Retina (tissue), 1 donor: Measurements from ENCODE around the gene GPR84.
A peak's percentile ranks its signal among the peaks of the same experiment; 100 is the strongest.

Experiments used
- DNase-seq: peaks from one replicate; pipeline ENCODE4 v3.0.0-alpha.2; 2016

The GPR84 gene

DNA sequence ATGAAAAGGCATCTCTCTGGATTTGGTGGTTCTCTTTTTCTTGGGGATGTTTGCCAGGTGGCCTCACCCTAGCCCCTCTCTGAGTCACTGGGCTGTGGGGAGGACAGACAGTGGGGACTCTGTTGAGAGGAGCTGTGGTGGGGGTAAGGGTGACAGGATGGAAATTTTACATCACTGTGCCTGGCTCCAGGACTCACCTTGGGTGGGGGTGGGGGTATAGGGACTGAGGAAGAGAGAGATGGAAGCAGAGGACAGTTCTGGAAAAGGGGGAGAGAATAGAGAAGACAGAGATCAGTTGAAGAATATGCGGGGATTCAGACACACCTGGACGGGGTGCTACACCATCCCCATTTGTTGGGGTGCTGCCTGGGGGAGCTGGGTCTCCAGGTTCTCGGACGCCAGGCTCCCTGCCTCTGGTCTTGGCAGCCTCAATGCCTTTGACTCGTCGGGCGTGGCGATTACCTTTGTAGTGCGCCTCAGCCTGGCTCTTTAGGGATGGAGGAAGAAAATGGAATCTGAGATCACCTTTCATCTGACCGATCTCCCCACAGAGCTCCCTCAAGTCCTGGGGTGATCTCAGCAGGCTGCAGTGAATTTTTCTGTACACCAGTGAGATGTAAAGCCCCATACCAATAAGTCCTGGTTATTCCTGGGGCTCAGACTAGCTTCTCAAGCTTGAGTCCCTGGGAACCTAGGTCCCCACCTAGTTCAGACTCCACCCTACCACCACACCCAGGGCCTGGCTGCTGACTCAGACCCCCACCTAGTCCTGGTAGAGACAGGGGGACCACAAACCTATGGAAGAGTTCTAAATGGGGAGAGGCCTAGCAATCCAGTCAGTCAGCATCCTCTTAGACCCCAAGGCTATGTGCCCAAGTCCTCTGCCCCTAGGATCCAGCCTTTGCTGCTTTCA is 9.6 kb upstream of the GPR84 start:
- DNase-seq = no peak

- no peak for DNase-seq
Measured at GRCh38 chr12:54372113-54372806, 8.0 kb upstream of the GPR84 start.

- no peak for DNase-seq
Measured at GRCh38 chr12:54371328-54372112, 7.2 kb upstream of the GPR84 start.

DNA sequence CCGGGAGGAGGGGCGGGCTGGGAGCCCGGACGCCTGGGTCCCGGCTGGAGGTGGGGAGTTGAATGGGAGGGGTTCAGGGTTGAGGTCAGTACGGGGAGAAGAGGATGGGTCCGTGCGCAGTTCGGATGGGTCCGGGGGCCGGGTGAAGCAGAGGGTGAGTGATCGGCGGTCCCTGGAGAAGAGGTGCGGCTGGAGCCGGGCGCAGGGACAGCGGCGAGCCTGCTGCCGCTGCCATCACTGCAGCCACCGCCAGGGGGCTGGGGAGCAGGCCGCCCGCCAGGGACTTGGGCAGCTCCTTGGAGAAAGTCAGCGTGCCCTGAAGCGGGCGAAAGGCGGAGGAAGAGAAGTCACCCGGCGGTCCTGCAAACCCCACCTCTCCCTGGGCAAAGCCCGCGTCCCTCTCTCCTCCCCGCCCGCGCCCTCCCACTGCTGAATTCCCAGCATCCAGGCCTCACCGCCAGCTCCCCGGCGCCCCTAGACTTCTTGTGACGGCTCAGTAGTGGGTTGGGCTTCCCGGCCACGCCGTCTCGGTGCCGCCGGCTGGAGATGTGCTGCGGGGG is 6.0 kb upstream of the GPR84 start:
- peak; percentile 88 for DNase-seq

DNA sequence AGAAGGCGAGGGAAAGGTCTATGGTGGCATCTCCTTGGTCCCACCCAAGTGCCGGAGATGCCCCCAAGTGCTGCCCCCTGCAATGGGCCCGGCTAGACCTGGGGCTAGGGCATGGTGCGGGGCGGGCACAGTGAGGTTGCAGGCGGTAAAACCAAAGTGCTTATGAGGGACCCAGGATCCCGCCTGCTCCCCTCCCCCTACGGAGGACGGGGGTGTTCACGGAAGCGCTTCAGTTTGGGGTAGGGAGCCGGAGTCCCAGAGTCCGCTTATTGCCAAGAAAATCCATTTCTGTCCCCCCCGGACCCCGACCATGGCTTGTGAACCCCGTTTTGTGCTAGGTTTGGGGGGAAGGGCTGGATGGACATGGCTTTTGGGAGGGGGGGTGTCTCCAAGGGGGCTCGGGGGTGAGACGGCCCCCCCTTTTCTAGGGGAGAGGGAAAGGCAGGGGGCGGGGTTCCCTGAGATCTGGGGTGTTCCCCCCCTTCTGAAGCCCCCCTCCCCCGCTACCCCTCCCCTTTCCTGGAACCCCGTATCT is 5.4 kb upstream of the GPR84 start:
- DNase-seq = no peak

GRCh38 chr12:54368709-54369596 is 4.7 kb upstream of the GPR84 start:
- peak; percentile 85 for DNase-seq

DNA sequence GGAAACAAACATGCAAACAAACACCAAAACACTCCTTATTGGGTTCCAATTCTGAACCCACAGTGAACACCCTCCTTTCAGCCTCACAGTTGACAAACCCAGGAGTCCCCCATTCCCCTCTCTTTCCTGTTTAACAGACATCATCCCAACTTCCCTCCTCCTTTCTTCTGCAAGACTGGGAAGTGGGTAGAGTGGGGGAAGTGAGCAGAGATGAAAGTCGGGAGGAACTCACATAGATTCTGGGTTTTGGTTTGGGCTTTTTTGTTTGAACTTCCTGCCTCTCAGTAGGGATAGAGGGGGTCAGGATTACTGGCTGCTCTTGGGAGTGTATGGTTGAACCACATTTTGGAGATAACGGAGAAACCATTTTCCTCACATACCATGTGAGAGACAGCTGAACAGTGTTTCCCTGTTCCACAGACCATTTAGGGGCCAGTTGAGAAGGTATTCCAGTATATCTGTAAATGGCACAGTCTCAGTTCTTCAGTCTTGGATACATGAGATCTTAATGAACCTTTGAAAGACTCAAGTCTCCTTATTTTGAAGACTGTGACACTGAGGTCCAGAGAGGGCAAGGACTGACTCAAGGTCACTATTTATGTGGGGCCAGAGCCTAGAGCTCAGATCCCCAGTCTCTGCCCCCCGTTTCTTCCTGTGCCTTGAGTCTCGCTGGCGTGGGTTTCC is 3.9 kb upstream of the GPR84 start:
- DNase-seq = no peak

DNA sequence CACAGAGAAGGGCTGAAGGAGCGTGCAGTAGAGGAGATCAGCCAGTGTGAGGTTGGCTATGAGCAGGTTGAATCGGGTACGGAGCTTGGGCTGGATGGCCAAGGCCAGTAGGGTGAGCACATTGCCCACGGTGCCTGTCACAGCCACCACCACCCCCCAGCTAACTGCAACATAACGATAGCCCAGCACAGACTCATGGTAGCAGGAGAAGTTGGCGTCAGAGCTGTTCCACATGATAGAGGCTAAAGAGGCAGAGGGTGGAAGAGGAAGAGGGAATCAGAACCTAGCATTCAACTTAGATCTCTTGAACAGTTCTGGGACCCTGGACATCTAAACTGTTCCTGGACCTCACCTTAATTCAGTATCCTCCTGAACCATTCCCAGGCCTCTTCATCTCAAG is 668 bp downstream of the GPR84 start:
- DNase-seq = no peak

DNA sequence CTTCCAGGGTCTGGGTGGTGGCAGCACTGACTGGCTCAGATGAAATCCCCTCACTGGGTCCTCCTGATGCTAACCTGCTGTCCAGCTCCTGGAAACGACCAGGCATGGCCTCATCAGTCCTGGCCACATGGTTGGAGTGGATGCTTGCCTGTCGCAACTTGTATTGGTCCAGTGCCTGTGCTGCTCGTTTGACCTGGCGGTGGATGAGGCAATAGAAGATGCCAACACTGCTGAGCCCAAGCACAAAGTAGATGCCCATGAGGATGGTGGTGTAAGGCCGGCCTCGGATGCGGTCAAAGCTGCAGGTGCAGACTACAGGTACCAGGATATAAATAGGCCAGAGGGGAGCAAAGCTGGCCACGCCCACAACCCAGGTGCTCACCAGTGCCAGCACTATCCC is 1.2 kb downstream of the GPR84 start:
- no peak for DNase-seq

DNA sequence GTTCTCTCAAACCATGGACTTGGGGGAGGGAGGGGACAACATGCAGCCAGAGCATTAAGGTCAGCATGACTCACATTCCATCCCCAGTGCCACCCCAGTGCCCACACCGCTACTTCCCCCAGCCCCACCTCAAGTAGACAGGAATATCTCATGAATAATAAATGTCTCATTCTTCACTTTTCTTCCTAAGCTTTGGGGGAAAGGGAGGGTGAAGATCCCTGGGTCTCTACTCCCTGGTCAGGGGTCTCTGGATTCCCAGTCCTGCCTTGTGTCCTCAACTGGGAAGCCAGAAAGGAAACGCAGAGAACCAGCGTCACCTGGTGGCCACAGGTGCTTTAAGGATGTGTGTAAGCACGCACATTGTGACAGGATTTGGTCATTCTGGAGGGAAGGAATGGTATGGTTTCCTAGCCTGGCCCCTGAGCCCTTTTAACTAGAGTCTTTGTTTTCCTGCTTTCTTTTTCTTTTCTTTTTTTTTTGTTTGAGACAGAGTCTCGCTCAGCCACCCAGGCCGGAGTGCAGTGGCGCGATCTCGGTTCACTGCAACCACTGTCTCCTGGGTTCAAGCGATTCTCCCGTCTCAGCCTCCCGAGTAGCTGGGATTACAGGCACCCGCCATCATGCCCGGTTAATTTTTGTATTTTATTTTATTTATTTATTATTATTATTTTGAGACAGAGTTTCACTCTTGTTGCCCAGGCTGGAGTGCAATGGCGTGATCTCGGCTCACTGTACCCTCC is 3.4 kb downstream of the GPR84 start:
- DNase-seq = peak; percentile 81

GRCh38 chr12:54359762-54360351 is 4.4 kb downstream of the GPR84 start:
- no peak for DNase-seq

GRCh38 chr12:54358945-54359761 is 5.1 kb downstream of the GPR84 start:
- DNase-seq = peak; percentile 91

- no peak for DNase-seq
Measured at GRCh38 chr12:54358191-54358944, 5.9 kb downstream of the GPR84 start.

DNA sequence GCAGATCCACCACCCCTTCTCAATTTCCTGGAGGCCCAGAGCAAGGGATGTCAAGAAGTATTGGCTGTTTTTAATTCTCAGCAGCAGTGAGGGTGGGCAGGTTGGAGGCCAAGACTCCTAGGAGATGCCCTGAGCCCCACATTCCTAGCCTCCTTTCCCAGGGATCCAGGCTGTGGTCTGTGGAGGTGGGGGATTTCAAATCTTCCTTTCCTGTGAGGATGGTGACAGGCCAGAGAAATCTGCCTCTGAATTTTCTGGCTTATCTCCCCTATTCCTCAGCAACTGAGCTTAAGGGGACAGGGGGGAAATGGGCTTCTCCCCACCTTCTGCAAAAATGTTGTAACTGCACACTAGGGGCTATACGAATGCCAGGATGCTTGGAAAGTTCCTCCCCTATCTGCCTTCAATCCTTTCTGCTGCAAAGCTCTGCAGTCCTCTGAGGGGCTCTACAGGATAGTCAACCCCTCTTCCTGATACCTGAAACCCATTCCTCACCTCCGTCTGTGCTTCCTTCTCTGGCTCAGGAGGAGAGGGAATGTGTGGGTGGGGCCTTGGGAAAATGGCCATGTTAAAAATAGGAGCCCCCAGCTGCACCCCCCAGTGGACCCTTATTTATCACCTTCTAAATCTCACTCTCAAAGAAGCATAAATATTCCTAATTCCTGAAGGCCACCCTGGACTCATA is 6.6 kb downstream of the GPR84 start:
- no peak for DNase-seq

DNA sequence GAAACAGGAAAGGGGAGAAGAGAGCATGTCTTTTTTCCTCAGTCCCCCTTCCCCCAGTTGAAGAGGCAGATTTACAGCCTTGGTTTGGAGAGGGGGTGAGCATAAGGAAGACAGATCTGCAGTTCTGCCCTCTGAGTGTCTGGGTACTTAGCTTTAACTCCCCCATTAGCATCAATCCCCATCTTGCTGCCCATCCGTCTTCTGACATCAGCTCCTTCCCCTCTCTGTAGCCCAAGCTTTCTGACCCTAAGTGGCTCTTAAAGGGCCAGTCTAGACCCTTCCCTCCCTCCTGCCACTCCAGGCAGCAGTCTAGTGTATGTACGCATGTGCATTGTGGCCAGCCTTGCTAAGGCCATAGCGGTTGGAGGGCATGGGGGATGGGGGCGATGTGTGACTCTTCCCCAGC is 7.3 kb downstream of the GPR84 start:
- DNase-seq = peak; percentile 51

DNA sequence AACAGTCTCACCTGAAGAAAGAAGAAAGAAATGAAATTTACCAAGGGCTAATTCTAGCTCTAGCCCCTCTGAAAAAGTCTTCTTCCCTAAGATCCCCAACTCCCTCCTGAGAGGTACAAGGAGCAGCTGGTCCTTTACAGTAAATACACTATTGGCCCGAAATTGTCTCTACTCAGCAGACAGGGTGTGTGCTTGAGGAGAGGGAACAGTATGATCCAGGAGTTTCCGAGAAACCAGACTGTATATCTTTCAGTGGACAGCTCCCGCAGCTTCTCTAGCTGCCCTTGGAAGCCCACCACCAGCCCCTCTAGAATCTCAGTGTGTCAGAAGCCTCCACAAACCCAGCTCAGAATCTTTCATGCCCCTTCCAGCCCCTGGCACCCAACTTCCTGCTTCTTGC is 8.1 kb downstream of the GPR84 start:
- no peak for DNase-seq

DNA sequence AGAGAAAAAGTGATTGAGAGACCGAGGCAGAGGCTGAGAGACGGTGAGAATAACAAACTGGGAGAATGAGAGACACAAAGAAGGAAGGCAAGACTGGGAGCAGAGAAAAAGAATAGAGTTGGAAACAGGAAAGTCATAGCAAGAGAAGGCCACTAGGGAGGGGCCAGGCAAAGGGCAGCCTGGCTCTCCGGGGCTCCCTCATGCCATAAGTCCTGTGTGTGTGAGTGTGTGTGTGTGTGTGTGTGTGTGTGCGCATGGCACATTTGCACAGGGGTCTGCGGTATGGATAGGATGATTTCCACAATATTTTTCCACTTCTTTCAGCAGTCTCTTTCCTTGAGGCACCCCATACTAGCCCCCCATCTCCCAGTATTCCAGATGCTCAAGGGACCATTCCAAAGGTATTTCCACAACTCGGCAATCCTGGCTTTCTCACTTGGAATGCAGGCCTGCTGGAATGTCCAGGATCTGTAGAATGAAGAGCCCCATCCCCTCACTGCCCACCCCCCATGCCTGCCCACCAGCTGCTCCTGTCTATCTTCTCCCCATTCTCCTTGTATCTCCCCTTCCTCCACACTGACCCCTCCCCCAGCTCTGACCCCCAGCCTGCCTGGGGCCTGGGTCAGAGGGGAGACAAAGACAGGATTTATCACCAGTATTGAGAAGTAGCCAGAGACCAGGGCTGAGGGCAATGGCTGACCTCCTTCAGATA is 9.0 kb downstream of the GPR84 start:
- no peak for DNase-seq
